Stimulated activated CD8-positive, alpha-beta memory T cell treated with anti-CD3 and anti-CD28 coated beads, Interleukin-7, amount 100 ng/mL, for 24 hours (primary cell): ENCODE results near the gene IL5RA.

ENCODE experiments used
- DNase-seq: peaks from one replicate; pipeline ENCODE4 v3.0.0-alpha.2; 2020; ENCODE audit warnings: low read depth

Gene IL5RA

DNA sequence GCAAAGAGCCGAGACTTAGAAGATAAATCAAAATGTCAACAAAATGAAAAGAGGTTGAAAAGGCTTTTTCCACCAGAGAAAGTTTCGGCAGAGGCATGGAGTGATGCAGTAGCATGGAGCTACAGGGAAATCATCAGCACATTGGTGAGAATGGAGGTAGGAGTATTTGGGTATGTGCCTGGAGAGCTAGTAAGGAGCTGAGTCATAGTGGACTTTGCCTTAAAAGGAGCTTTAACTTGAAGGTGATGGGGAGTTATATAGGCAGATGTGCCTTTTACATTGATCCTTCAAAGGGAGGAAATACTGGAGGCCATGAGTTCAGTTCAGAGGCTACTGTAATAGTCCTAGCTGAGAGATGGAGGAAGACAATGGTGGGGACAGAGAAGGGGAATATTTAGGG lies 44.3 kb downstream of the IL5RA start:
- no peak for DNase-seq

DNA sequence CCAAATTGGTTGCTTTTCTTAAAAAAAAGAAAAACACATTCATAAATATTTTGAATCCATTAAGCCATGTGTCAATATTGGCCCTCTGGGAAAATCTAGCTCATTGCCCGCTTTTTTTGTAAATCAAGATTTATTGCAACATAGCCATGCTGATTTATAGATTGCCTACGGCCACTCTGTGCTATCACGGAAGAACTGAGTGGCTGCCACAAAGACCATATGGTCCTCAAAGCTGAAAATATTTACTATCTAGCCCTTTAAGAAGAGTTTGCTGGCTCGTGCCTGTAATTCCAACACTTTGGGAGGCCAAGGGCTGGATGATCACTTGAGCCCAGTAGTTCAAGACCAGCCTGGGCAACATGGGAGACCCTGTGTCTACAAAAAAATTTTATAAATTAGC lies 45.9 kb downstream of the IL5RA start:
- DNase-seq, result no peak

DNA sequence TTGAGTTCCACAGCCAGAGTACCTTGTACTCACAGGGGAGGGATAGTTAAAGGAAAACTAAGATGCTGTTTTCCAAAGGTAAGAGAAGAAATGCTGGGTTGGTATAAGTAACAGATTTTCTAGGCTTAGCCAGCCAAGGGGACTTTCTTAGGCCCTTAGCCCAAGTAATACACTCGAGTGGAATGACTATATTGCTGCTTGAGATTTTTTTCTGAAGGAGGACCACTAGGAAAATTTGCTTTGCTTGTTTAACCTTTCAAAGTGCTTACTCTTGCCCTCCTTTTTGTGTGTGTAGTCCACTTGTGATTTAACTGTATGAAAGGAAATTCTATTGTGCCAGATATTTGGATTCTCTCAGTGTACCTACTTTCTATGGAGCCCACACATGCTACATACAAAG lies 50.5 kb downstream of the IL5RA start:
- DNase-seq, result no peak

DNA sequence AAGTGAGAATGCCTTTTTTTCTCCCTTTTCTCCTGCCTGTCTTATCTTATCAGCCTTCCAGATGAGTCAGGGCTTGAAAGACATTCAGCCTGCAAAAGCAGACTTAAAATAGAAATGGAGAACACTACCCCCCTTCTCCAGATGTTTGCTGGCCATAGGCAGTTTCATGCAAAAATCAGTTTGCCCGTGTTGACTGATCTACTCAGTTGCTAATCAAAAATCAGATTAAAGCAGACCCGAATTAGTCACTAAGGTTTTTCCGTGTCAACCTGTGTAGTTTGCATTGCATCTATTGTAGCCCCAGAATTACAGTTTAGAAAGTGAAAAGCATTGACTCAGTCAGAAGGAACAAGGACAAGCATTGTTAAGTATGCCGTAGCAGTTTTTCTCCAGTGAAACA lies 56.2 kb downstream of the IL5RA start:
- no peak for DNase-seq

DNA sequence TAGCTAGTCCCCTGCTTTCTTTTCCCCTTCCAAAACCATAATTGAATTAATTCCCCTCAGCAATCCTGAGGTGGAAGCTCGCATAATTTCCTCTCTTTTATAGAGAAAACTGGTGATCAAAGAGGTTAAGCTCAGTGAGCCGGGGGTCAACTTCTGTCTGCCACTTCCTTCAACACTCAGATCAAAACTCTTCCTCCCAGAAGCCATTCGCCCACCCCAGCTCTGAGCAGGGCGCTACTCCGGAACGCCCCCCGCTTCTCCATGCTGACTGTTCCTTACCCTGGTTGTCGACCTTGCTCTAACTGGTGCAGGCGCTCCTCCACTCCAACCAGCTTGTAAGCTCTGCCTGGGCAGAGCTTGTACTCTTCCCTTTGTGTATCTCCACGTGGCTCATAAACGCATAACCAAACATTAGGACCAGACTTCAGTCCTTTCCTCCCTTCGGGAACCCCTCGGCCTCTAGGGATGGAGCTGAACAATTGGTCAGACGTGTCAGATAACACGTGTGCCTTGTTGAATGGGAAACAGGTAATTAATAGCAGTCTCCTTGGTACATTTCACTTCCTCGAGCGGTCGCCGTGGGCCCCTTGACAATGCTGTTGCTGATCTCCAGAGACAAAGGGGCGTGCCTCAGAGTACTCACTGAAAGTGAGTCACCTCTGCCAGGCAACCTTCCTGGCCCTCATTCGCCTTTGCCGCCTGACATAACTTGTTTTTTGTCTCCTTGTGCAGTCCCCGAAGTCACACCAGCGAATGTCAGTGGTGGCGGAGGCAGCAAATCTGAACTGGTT lies 71.8 kb downstream of the IL5RA start:
- no peak for DNase-seq

DNA sequence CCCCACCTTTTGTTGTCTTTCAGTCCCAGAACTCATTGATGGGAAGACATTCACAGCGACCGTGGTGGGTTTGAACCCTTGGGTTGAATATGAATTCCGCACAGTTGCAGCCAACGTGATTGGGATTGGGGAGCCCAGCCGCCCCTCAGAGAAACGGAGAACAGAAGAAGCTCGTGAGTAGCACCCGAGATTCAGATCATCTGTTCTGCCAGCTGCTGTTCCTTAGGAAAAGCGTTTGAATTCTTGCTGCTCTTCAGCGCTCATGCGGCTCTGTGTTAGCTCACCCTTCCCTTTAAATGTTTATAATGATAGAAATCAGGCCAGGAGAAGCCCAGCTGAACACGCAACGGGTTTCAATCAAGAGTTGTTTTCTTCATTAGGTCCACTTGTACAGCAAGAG lies 73.0 kb downstream of the IL5RA start:
- DNase-seq, result no peak

DNA sequence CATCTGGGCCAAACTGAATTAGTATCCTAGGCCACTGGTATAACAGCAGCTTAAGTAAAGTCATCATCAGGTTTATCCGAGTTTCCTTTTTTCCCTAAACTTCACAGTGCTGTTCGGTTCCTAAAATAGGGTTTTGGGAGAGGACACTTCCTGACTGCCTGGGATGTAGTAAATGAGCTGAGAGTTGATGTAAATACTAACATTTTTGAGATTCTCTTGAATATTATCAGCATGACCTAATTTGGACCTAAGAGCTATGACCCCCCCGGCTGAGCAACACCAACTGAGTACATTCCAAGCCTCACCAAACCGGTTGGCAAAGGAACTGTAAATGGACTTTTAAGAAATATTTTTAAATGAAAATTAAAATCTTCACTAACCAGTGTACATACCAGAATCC lies 78.8 kb downstream of the IL5RA start:
- no peak for DNase-seq

DNA sequence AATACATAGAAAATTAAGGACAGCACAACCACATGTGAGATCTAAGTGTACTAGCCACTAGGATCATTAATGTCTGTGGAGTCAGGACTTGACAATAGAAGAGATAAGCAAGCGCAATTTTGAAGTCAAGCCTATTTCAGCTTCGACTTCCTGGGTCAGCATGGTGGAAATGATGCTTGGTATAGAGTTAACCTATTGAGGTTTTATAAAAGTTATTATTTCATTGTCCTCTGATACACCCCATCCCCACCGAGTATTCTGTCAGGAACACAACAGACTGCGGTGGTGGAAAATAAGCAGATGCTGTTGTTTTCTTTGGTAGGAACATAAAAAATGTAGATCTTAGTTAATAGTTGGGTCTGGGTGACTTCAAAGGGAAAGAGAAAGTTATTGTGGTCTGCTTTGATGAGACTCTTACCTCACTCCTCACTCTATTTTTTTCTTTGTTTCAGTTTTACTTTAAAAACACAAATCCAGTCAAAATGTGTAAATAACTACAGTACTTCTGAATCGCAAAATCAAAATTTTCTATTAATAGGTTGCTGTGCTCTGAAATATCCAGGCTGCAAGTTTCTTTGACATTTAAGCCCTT lies 82.1 kb downstream of the IL5RA start:
- DNase-seq, result no peak

DNA sequence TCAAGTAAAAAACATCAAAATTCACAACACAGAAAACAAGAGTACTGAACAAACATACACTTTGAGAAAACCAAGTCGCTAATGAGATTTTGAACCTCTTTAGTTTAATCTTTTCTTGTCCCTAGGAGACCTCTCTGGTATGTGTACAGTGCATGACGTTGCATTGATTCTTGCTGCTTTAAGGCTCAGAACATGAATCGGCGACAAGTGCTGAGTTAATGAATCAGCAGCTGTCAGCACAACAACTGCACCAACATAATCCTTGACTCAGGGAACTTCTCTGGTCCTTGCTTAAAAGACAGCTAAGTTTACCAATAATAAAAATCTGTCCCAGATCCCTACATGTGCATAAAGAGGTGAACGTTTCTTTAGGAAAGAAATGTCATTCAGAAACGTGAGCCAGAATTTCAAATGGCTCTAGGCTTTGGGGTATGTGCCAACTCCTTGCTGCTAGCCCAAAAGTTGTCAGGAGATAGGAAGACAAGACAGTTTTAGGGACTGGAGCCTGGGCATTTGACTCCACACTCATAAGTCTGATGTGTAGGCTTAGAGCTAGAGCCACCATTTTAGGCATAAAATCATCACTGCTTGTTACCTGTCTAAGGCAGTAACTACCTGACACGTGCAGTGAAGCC lies 86.9 kb downstream of the IL5RA start:
- no peak for DNase-seq

DNA sequence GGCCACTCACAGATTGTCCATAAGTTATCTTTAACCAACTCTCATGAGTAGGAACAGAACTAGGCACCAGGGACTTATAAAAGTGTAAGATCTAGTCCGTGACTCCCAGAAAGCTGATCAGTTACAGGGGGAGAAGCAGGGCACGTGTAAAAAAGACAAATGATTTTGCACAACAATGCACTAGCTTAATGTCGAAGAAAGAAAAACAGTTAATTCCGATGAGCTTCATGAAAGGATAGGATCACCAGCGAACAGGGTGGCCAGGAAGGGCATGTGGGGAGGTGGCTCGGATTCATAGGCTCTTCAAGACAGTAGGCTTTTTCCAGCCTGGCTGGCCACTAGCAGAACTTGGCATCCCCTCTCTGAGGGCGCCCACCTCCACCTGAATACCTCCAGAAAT lies 90.0 kb downstream of the IL5RA start:
- DNase-seq, result no peak
